Fibroblast of lung (primary cell): ENCODE results near the gene MFAP2. TPM values are rescaled to one million over a fixed set of nuclear protein-coding genes. Genes with fewer than 3 reads are reported as not detected.
"Not testable (repeated sequence)": the region's sequence is repeated elsewhere in the genome, so short reads cannot be mapped to it uniquely, and the experiment has no call there.

Experiments
- DNase-seq, 2 donors: peaks; one replicate each; pipeline versions ENCODE4 v3.0.0 to v3.0.0-alpha.2; 2010; ENCODE audit warnings: low read depth in 2 of 2
- H2AFZ ChIP-seq: 2 replicates; pipeline ENCODE4 v1.5.1; 2012; ENCODE audit warnings: low read length, control low read depth, inconsistent platforms
- H3K27ac ChIP-seq: 2 replicates; pipeline ENCODE4 v1.5.1; 2011; ENCODE audit warnings: low read length, control low read depth; ENCODE audit not compliant: insufficient read depth
- H3K27me3 ChIP-seq: 2 replicates; pipeline ENCODE4 v1.5.1; 2011; ENCODE audit warnings: mild to moderate bottlenecking, low read length; ENCODE audit not compliant: control insufficient read depth, insufficient read depth
- H3K36me3 ChIP-seq: 2 replicates; pipeline ENCODE4 v1.5.1; 2011; ENCODE audit warnings: low read length; ENCODE audit not compliant: control insufficient read depth, insufficient read depth
- H3K4me1 ChIP-seq: 2 replicates; pipeline ENCODE4 v1.5.1; 2011; ENCODE audit warnings: low read length; ENCODE audit not compliant: control insufficient read depth, insufficient read depth; ENCODE audit errors: extremely low read depth
- H3K4me2 ChIP-seq: 2 replicates; pipeline ENCODE4 v1.5.1; 2011; ENCODE audit warnings: low read length, control low read depth; ENCODE audit not compliant: insufficient read depth; ENCODE audit errors: extremely low read depth
- H3K4me3 ChIP-seq, 4 experiments: fragments of 200-600 bp in 1 of 4; sonication (generic) in 1 of 4; replicated peaks in 1 of 4; 2 replicates each; pipeline ENCODE4 v1.5.1; 2011 to 2016; ENCODE audit warnings: low read length in 4 of 4, low read depth in 3 of 4, mild to moderate bottlenecking in 3 of 4, control low read depth in 2 of 4, inconsistent platforms in 1 of 4, mixed read lengths in 1 of 4; ENCODE audit not compliant: insufficient read depth in 1 of 4; ENCODE audit errors: control extremely low read depth in 1 of 4
- H3K79me2 ChIP-seq: 2 replicates; pipeline ENCODE4 v1.5.1; 2012; ENCODE audit warnings: mild to moderate bottlenecking, low read length, inconsistent platforms; ENCODE audit not compliant: control insufficient read depth, insufficient read depth
- H3K9ac ChIP-seq: 2 replicates; pipeline ENCODE4 v1.5.1; 2011; ENCODE audit warnings: mild to moderate bottlenecking, low read length, control low read depth; ENCODE audit not compliant: insufficient read depth
- H3K9me3 ChIP-seq: 2 replicates; pipeline ENCODE4 v1.5.1; 2012; ENCODE audit warnings: low read depth, low read length; ENCODE audit not compliant: control insufficient read depth, insufficient read depth
- H4K20me1 ChIP-seq: 2 replicates; pipeline ENCODE4 v1.5.1; 2011; ENCODE audit warnings: low read length; ENCODE audit not compliant: control insufficient read depth, insufficient read depth; ENCODE audit errors: extremely low read depth
- CTCF ChIP-seq, 2 donors: IDR thresholded peaks in 1 of 2; conservative IDR thresholded peaks in 1 of 2; 1 replicate in 1 of 2; 2 replicates in 1 of 2; pipeline ENCODE4 v1.5.1; 2011 to 2012; ENCODE audit warnings: low read length in 2 of 2, control low read depth in 1 of 2, inconsistent platforms in 1 of 2, low read depth in 1 of 2, mild to moderate bottlenecking in 1 of 2
- EZH2 ChIP-seq: IDR thresholded peaks from 2 replicates; pipeline ENCODE4 v1.5.1; 2012; ENCODE audit warnings: low read length, control low read depth, mild to moderate bottlenecking; ENCODE audit errors: missing control alignments
- polyA plus RNA-seq, 2 donors: library from polyadenylated mRNA; depleted of rRNA in 1 of 2; stranded (reverse) in 1 of 2; unstranded in 1 of 2; fragments of >200 nt; gene quantifications; 2 replicates each; pipeline ENCODE4 v1.2.1, GENCODE V29; 2011 to 2012; ENCODE audit warnings: missing spikeins in 1 of 2
- total RNA-seq: library from RNA; depleted of rRNA; stranded (reverse); fragments of >200 nt; gene quantifications from 2 replicates; pipeline ENCODE4 v1.2.1, GENCODE V29; 2014

MFAP2 gene
- total and polyA plus RNA-seq, 2 donors (not counting 1 experiment from before 2014, with no cell fraction given) = 14.1 to 16.2 TPM

GRCh38 chr1:16946646-16947045 lies 33.8 kb downstream of the MFAP2 start:
- H3K9me3 ChIP-seq = no peaks in the 10 kb centered on the region
- no peaks in the 10 kb centered on the region for H4K20me1 ChIP-seq
- H3K4me1 ChIP-seq = no peaks in the 10 kb centered on the region
- no peak overlapping the region for H3K9ac ChIP-seq
- TF ChIP-seq CTCF (conservative IDR thresholded peaks at IDR 0.05 in 1 of 2, IDR thresholded peaks at IDR 0.05 in 1 of 2; ENCODE audit: low read depth in 1 of 2, low read length in 2 of 2) = no peak
- no peak for TF ChIP-seq EZH2
- H3K27ac ChIP-seq = no peak overlapping the region
- no peaks in the 10 kb centered on the region for H3K79me2 ChIP-seq
- H3K36me3 ChIP-seq = no peaks in the 10 kb centered on the region
- DNase-seq = no peak
- H3K4me3 ChIP-seq = no peak overlapping the region
- H2AFZ ChIP-seq = no peak overlapping the region
- no peak overlapping the region for H3K4me2 ChIP-seq
- H3K27me3 ChIP-seq = no peaks in the 10 kb centered on the region

- not testable (repeated sequence) for H3K9me3 ChIP-seq, H3K27ac ChIP-seq, H3K9ac ChIP-seq
Observed at GRCh38 chr1:16946185-16946584, 34.2 kb downstream of the MFAP2 start.

GRCh38 chr1:16945512-16945911 lies 34.9 kb downstream of the MFAP2 start:
- not testable (repeated sequence) for H3K79me2 ChIP-seq, H2AFZ ChIP-seq, H3K36me3 ChIP-seq, H3K9me3 ChIP-seq, H3K9ac ChIP-seq, H3K4me1 ChIP-seq, H3K27ac ChIP-seq, H3K4me3 ChIP-seq, H4K20me1 ChIP-seq, H3K27me3 ChIP-seq, DNase-seq, H3K4me2 ChIP-seq

More at GRCh38 chr1:16946185-16946584, 34.2 kb downstream of the MFAP2 start:
- DNase-seq, H3K79me2 ChIP-seq, H3K4me2 ChIP-seq, H3K4me3 ChIP-seq, H2AFZ ChIP-seq, H4K20me1 ChIP-seq, H3K27me3 ChIP-seq, H3K36me3 ChIP-seq, H3K4me1 ChIP-seq: not testable (repeated sequence)

- H3K4me3 ChIP-seq = no peak overlapping the region
- TF ChIP-seq EZH2 (no peak), CTCF (conservative IDR thresholded peaks at IDR 0.05 in 1 of 2, IDR thresholded peaks at IDR 0.05 in 1 of 2; ENCODE audit: low read depth in 1 of 2, low read length in 2 of 2) (no peak)
- H3K79me2 ChIP-seq = no peaks in the 10 kb centered on the region
- H3K9me3 ChIP-seq = no peaks in the 10 kb centered on the region
- H3K4me2 ChIP-seq = no peak overlapping the region
- no peaks in the 10 kb centered on the region for H3K36me3 ChIP-seq
- H3K9ac ChIP-seq = no peak overlapping the region
- H3K27ac ChIP-seq = no peak overlapping the region
- H4K20me1 ChIP-seq = no peaks in the 10 kb centered on the region
- no peak for DNase-seq
- no peaks in the 10 kb centered on the region for H3K27me3 ChIP-seq
- no peaks in the 10 kb centered on the region for H3K4me1 ChIP-seq
- H2AFZ ChIP-seq = no peak overlapping the region
Observed at GRCh38 chr1:16944038-16944437, 36.4 kb downstream of the MFAP2 start.

GRCh38 chr1:16939386-16940180 lies 40.8 kb downstream of the MFAP2 start:
- not testable (repeated sequence) for DNase-seq, H4K20me1 ChIP-seq, H2AFZ ChIP-seq, H3K79me2 ChIP-seq, H3K9me3 ChIP-seq, H3K9ac ChIP-seq, H3K4me2 ChIP-seq, H3K27me3 ChIP-seq, H3K27ac ChIP-seq, H3K36me3 ChIP-seq, H3K4me3 ChIP-seq, H3K4me1 ChIP-seq
